ENCODE results near the gene SSTR4.
A peak's percentile ranks its signal among the peaks of the same experiment; 100 is the strongest.

The SSTR4 gene

GRCh38 chr20:23047001-23047737 is 12.1 kb downstream of the SSTR4 start:
- no peak for DNase-seq

GRCh38 chr20:23047738-23048214 is 12.7 kb downstream of the SSTR4 start:
- peak; percentile 16 for DNase-seq

GRCh38 chr20:23048283-23049200 is 13.4 kb downstream of the SSTR4 start:
- peak; percentile 53 for DNase-seq

DNA sequence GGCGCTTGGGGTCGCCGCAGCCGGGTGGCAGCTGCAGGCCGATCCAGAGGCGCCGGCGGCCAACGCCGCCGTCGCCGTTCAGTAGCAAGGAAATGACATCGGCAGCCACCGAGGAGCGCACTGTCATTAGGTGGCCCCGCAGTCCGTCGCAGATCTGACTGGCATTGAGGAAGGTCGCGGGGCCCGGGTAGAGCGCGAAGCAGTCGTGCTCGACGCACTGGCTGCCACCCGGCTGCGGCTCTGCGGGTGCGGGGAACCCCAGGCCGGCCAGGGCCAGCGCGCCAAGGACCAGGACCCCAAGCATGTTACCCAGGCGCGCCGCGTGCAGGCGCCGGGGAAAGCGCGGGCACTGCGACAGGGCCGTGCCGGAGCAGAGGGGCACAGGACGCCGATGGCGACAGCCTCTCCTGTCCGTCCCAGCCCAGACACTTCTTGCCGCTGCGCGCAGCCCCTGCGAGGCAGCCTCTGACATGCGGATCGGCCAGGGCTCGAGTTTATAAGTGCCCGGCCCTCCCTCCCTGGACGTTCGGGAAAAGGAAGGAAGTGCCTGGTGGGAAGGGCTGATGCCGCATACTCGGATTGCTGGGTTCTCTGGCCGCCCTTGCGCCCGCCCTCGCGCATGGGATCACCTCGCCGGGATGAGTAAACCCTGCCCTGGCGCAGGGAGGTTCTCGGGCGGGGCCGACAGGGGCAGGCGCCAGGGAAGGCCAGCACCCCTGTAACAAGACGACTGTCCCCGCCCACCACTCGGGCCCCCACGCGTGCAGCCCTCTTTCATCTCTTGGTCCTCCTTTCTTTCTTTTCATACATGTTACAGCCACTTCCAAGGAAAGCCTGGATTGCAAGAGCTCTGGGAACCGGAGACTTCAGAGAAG is 14.3 kb downstream of the SSTR4 start, which contains the start of gene THBD:
THBD (minus strand) TSS at position 472 of the 875 bp plus-strand sequence; CDS start at position 304, 168 bp downstream.
- peak; percentile 15 for DNase-seq

DNA sequence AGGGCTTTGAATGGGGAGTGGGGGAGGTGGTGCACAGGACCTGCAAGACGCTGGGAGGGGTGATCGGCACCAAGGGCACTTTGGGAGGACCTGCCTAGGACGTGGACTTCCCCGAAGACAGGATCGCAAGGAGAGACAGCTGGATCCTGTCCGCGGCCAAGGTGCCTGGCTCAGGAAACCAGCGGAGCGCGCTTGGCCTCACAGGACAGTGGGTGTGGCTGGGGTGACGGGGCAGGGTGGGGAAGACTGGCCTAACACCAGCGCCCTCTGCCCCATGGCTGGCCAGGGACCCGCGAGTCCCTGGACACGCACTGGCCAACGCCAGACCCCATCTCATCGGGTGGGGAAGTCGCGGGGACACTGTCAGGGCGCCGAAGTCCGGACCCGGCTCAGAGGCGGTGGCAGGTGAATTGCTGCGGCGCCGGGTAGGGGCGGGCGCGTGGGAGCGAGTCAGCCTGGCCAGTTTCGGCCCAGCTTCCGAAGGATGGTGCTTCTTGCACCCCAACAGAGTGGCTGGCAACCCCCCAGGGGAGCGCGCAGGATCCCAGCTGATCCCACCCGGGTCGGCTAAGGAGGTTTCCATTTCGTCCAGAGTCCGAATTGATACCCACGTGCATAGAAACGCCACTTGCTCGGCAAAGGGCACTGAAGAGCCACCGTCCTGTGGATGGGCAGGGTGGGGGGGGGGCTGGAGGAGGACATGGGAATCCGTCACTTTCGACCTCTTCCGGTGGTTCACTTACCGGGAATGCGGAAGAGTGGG is 15.1 kb downstream of the SSTR4 start:
- DNase-seq: peak; percentile 9

GRCh38 chr20:23050847-23051627 is 15.9 kb downstream of the SSTR4 start:
- DNase-seq: peak; percentile 42

GRCh38 chr20:23052904-23053303 is 17.8 kb downstream of the SSTR4 start:
- no peak for DNase-seq

- no peak for DNase-seq
Observed at GRCh38 chr20:23058240-23058639, 23.1 kb downstream of the SSTR4 start.

DNA sequence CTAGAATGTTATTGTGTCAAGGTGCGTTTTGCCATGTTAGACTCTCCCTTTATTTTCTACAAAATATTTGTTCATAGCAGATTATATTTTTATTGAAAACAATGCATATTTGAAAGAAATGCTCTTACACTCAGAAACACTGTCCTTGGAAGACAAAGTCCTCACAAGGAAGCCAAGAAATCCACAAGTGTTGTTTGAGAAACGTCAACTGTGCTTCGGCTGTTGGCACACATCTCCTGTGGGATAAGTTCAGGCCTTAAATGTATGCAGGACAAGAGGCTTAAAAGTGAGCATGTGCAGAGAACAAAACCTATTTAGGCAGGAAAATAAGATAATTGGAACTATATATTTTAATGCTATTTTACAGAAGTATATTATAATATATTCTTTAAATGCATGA is 23.9 kb downstream of the SSTR4 start:
- no peak for DNase-seq

DNA sequence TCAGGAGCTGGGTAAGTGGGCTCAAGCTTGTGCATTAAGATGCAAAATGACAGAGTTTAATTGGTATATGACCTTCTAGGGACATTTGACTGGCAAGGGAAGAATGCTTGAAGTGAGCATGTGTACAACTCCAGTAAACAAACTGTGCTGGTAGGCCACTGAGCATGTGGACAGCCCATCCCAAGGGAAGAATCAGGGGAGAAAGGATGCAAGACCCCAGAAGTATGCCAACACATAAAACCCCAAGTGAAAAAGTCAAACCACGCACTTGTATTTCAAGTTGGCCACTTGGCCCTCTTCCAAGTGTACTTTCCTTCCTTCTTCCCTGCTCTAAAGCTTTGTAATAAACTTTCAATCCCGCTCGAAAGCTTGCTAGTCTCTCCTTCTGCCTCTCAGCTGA is 24.7 kb downstream of the SSTR4 start:
- DNase-seq: no peak

GRCh38 chr20:23060629-23061028 is 25.5 kb downstream of the SSTR4 start:
- no peak for DNase-seq

GRCh38 chr20:23061262-23061661 is 26.1 kb downstream of the SSTR4 start:
- no peak for DNase-seq

DNA sequence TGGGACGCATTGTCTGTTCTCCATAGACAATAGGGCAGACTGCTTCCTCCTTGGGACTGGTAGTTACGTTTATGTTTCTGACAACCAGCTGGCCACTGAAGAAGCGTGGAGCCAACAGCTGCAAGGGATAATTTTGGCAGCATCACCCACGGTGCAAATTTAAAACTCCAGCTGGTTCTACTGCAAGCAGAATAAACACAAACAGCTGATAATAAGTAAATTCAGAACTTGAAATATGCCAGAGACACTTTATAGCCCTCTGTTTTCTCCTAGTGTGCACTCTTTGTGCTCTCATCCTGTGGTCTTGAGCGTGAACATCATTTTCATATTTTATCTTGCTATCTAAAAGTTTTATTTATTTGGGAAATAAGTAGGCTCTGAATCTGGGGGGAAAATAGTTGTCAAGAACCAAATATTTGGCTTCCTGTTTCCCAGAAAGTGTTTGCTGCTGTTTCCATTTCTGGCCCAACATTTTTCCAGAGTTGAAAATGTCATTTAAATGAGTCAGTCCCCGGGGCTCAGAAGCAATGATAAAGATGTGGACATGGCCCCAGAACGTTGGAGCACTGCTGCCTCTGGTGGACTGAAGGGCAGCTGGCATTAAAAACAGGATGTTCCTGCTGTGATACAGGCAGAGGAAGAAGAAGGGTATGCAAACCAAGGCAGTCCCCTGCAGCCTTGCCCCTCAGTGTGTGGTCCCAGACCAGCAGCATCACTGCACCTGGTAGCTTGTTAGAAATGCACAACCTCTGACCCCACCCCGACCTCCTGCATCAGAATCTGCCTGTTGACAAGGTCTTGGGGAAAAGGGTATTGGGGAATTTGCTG is 26.8 kb downstream of the SSTR4 start:
- DNase-seq: no peak

DNA sequence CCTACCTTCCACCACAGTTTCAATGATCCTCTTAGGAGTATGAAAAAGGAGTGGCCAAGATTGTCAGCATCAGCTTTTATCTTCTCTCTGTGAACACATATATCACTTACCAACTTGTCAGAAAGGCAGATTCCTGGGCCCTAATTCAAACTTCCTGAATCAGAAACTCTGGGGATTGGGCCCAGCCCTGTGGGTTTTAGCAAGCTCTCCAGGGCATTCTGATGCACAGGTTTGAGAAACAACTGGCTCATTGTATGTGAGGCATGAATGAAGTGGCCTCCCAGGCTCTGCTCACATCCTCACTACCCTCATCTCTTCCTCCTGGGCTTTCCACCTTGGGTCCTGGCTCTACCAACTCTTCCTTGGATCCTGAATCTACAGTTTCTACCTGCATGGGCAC is 27.5 kb downstream of the SSTR4 start:
- DNase-seq: no peak

DNA sequence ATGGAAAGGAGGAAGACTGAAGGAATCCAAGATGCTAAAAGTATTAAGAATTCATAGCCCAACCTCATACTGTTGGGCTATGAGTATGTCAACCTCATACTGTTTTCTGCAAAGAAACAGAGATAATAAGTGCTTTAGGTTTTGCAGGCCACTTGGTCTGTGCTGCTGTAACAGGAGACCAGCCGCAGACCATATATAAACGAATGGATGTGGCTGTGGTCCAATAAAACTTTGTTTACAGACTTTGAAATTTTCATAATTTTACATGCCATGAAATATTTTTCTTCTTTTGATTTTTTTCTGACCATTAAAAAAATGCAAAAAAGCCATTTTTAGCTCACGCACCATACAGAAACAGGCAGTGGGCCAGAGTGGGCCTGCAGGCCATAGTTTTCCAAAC is 28.1 kb downstream of the SSTR4 start:
- DNase-seq: no peak

DNA sequence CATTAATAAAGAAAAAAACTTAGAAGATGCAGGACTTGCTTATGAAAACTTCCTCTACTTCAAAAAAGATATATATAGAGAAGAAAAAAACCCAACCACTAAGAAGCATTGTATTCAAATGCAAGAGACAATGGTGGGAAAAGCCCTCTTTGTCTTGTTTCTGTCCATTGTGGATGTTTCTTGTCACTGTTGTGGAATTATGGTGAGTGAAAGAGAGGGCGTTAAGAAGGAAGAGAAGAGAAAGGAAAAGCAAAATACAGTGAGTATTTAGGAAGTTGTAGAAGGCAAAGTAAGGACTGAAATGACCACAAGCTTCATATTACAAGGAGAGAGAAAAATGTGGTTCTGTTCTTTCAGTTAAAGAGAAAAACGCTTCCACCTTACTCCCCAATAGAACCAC is 28.5 kb downstream of the SSTR4 start:
- no peak for DNase-seq

DNA sequence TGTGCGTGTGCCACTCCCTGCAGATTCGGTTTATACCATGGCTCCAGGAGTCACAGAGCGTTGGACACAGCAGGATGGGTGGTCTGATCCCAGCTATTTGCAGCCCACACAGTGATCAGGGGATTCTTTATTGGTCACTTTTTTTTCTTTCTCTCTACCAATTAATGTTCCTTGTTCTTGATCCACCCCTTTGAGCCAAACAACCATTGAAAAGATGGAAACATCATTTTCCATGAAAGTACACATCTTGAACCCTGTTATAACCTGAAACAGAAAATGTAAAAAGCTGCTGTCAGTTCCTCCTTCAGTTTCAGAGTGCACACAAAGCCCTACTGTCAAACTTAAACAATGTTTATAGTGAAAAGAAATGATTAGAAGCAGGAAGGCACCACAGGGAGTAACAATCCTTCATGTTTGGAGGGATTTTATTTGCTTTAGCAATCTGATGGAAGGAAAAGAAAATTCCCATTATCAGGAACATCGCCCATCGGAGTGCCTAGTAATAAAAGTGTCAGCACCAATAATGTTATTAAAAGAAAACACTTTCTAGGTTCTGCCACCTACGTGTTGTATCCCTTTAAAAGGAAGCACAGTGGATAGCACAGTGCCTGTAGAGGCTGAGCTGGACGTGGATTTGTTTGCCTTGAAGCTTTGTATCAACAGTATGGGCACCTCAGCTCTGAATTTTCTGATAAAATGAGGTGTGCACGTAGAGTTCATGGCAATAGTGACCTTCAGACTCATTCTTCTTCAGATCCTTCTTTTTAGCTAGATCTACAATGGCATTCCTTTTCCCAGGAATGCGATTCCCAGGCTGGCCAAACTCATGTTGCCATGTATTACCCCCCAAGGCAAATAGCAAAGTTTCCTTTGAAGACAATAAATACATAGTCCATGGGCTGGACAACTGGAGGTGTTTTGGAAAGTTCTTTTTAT is 30.4 kb downstream of the SSTR4 start:
- DNase-seq: no peak

- DNase-seq: no peak
Observed at GRCh38 chr20:23066772-23067171, 31.7 kb downstream of the SSTR4 start.

- DNase-seq: no peak
Observed at GRCh38 chr20:23068283-23068682, 33.2 kb downstream of the SSTR4 start.

All from stimulated activated CD4-positive, alpha-beta T cell treated with anti-CD3 and anti-CD28 coated beads, Interleukin-15, amount 100 ng/mL, for 24 hours (primary cell).